ENCODE data around the gene ANKRD22.
"Not testable (repeated sequence)": the region's sequence is repeated elsewhere in the genome, so short reads cannot be mapped to it uniquely, and the experiment has no call there.

ANKRD22 gene

DNA sequence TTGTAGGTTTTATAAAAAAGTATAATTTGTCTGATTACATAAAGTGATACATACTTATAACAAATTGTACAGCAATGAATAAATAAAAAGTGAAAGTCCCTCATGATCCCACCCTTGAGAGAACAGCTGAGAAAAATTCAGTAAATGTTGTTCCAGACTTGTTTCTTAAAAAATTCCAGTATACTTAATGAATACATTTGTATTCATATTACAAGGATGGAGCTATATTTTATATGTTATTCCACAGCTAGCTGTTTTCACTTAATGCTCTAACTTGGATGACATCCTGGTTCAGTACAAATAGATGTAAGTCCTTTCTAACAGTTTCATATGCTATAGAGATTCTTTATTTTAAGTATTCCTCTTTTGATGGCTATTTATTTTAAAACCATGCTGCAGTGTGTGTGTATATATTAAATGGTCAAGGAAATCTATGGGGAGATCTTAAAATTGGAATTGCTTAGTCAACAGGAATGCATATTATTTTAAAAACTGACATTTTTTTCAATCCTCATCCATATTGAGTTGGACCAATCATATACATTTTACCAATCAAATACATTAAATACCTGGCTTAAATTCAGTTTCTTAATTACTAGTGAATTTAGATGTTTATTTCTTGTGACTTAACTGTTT, 37.3 kb upstream of the ANKRD22 start:
- no peak for DNase-seq
- no peak overlapping the region for H3K4me3 Mint-ChIP-seq
- H3K27ac Mint-ChIP-seq, result no peak overlapping the region
- TF ChIP-seq, protein P1, sequence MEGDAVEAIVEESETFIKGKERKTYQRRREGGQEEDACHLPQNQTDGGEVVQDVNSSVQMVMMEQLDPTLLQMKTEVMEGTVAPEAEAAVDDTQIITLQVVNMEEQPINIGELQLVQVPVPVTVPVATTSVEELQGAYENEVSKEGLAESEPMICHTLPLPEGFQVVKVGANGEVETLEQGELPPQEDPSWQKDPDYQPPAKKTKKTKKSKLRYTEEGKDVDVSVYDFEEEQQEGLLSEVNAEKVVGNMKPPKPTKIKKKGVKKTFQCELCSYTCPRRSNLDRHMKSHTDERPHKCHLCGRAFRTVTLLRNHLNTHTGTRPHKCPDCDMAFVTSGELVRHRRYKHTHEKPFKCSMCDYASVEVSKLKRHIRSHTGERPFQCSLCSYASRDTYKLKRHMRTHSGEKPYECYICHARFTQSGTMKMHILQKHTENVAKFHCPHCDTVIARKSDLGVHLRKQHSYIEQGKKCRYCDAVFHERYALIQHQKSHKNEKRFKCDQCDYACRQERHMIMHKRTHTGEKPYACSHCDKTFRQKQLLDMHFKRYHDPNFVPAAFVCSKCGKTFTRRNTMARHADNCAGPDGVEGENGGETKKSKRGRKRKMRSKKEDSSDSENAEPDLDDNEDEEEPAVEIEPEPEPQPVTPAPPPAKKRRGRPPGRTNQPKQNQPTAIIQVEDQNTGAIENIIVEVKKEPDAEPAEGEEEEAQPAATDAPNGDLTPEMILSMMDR (IDR thresholded peaks at IDR 0.05), result no peak
- H3K4me1 Mint-ChIP-seq, result no peaks in the 10 kb centered on the region
- no peaks in the 10 kb centered on the region for H3K9me3 Mint-ChIP-seq
- peaks cover 23% of the 10 kb centered on the region for H3K27me3 Mint-ChIP-seq (ENCODE audit: low read depth, poor library complexity)
- H3K36me3 Mint-ChIP-seq (ENCODE audit: low read depth), result no peaks in the 10 kb centered on the region

DNA sequence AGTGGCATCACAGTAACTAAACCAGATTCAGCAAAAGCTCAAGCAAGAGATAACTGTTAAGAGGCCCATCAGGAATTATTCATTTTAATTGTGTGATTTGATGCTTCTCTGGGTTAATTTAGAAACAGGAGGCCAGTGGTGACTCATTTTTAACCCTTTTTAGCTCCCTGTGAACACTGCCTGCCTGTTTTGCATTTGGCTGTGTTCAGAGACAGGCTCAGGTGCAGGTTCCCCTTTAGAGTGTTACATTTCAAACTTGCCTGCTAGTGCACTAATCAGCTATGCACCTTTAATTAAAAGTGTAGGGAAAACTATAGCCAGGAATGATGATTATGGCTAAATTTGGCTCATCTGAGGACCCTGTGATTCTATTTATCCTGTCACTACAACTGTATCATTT, 34.9 kb upstream of the ANKRD22 start:
- DNase-seq, result no peak
- Mint-ChIP-seq H3K27ac (no peak overlapping the region), H3K4me3 (no peak overlapping the region), H3K36me3 (ENCODE audit: low read depth) (no peaks in the 10 kb centered on the region), H3K9me3 (no peaks in the 10 kb centered on the region), H3K4me1 (peaks cover 10% of the 10 kb centered on the region), H3K27me3 (ENCODE audit: low read depth, poor library complexity) (peaks cover 33% of the 10 kb centered on the region)
- TF ChIP-seq, protein P1 (IDR thresholded peaks at IDR 0.05), result no peak

DNA sequence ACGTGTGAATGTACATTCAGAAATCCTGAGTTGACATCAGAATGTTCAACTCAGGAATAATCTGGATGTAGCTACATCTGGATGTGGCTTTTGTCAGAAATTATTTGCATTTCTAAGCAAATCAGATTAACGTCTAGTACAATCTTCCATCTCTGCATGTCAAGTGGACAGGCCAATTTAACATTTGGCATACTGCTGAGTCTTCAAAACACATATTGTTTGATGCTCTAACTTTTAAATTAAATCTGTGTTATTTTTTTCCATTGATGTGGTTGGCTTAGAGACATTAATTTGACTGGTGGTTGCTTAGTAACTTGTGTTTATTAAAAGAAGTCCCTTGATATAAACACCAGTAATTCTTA, 31.8 kb upstream of the ANKRD22 start:
- no peak overlapping the region for H3K4me3 Mint-ChIP-seq
- H3K27me3 Mint-ChIP-seq (ENCODE audit: low read depth, poor library complexity), result peaks cover 48% of the 10 kb centered on the region
- no peak for DNase-seq
- H3K27ac Mint-ChIP-seq, result no peak overlapping the region
- peaks cover 25% of the 10 kb centered on the region for H3K4me1 Mint-ChIP-seq
- H3K9me3 Mint-ChIP-seq, result no peaks in the 10 kb centered on the region
- TF ChIP-seq, protein P1 (IDR thresholded peaks at IDR 0.05), result no peak
- H3K36me3 Mint-ChIP-seq (ENCODE audit: low read depth), result no peaks in the 10 kb centered on the region

DNA sequence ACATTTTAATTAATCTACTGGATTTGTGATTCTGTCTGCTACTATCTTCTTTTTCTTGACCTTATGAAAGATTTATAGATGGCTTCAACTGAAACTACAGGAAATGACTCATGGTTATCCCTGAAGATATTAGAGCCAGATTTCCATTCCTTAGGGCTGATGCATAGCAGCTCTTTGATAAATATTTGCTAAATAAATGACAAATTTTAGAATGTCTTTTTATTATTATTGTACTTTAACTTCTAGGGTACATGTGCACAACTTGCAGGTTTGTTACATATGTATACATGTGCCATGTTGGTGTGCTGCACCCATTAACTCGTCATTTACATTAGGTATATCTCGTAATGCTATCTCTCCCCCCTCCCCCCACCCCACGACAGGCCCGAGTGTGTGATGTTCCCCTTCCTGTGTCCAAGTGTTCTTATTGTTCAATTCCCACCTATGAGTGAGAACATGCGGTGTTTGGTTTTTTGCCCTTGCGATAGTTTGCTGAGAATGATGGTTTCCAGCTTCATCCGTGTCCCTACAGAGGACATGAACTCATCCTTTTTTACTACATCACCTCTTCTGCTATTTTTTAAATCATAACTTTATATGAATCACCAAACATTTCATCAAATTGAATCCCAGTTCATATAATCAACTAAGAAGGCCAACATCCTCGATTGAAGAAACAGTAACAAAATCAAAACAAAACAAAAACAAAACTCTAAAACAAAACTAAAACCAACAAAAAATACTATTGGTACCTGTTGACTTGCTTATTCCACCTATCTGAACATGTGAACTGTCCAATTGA, 31.2 kb upstream of the ANKRD22 start:
- peaks cover 25% of the 10 kb centered on the region for H3K4me1 Mint-ChIP-seq
- H3K27ac Mint-ChIP-seq; H3K9me3 Mint-ChIP-seq; H3K4me3 Mint-ChIP-seq; DNase-seq; H3K36me3 Mint-ChIP-seq (ENCODE audit: low read depth): not testable (repeated sequence)
- H3K27me3 Mint-ChIP-seq (ENCODE audit: low read depth, poor library complexity), result peaks cover 54% of the 10 kb centered on the region

DNA sequence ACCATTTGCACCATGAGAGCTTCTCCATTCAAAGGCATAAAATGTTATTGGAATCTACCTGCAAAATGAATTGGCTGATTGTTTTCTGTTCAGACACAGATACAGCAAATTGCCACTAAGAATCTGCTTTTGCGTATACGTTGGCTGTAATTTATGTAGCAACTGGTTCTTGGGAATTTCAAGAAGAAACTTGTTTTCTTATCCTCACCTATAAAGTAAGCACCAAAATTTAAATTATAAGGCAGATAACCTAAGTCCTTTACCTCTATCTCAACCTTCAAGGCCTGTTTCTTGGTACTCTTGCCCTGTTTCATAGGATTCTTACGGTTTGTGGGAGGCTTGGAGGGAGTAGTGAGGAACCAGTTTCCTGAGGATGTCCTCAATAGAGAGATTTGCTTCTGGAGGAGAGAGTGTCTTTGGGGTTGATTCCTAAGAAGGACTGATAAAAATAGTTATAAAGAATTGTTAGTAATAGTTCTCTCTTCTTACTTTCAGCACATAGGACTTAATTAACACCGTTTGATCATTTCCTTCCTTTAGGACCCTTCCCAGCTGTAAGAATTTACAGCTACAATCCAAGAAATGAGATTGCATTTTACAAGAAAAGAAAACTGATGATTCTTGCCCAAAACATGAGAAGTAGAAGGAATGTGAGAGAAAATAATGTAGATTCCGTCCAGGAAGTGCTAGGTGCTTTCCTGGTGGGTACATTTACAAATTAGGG, 30.4 kb upstream of the ANKRD22 start:
- Mint-ChIP-seq H3K4me3 (peak overlapping the region; percentile 93), H3K36me3 (ENCODE audit: low read depth) (no peaks in the 10 kb centered on the region), H3K27me3 (ENCODE audit: low read depth, poor library complexity) (peaks cover 62% of the 10 kb centered on the region), H3K4me1 (peaks cover 25% of the 10 kb centered on the region), H3K9me3 (no peaks in the 10 kb centered on the region), H3K27ac (no peak overlapping the region)
- TF ChIP-seq, protein P1 (IDR thresholded peaks at IDR 0.05), result no peak
- DNase-seq, result no peak

DNA sequence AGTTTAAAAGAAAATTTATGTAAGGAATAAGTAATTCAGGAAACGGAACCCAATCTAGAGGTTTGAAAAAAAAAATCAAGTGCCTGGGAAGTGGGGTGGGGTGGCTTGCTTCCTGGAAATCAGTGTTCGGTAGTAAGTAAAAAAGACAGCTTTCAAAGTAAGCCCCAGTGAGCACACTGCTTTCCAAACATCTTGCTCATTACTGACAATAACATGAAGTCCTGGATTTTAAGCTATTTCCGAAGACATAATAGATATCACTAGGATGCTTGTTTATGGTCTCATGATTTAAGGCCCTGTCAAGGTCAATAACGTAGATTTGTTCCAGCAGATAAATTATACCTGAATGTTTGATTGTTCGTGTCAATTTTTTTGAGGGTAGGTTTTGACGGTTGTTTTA, 29.7 kb upstream of the ANKRD22 start:
- peaks cover 25% of the 10 kb centered on the region for H3K4me1 Mint-ChIP-seq
- no peaks in the 10 kb centered on the region for H3K36me3 Mint-ChIP-seq (ENCODE audit: low read depth)
- TF ChIP-seq, protein P1 (IDR thresholded peaks at IDR 0.05), result no peak
- H3K27ac Mint-ChIP-seq, result no peak overlapping the region
- peaks cover 69% of the 10 kb centered on the region for H3K27me3 Mint-ChIP-seq (ENCODE audit: low read depth, poor library complexity)
- no peaks in the 10 kb centered on the region for H3K9me3 Mint-ChIP-seq
- peak overlapping the region; percentile 93 for H3K4me3 Mint-ChIP-seq
- no peak for DNase-seq

Data from nephron progenitor cell (in vitro differentiated cells).